ENCODE measurements around the gene SEMA3A. TPM values are rescaled to one million over a fixed set of nuclear protein-coding genes. Genes with fewer than 3 reads are reported as not detected.

The SEMA3A gene
- total RNA-seq, 1 donor from 2014 or later = 56.7 TPM

DNA sequence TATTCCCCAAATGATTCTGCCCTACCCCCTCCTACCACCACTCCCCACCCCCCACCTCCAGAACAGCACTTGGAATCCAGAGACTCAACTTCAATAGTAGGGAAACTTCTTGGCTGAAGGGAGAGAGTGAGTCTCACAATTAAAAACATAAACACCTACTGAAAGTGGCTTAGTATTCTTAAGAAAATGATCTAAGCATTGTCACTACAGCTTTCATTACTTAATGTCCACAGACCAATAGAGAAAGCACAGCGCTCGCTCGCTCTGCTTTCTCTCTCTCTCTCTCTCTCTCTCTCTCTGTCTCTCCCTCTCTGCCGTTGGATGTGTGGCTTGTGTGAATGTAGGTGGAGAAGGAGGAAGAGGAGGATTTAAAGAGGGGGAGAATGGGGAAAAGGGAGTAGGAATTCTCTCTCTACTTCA lies 1.5 kb upstream of the SEMA3A start:
- DNase-seq (ENCODE audit: low read depth in 2 of 2) = peak in 1 of 2 donors; percentile 76

GRCh38 chr7:84195295-84196060 lies 889 bp upstream of the SEMA3A start:
- DNase-seq (ENCODE audit: low read depth in 2 of 2) = peak in 1 of 2 donors; percentile 23

GRCh38 chr7:84193747-84194146 lies 842 bp downstream of the SEMA3A start:
- peak; percentile 26 to 53 for DNase-seq (ENCODE audit: low read depth in 2 of 2)

DNA sequence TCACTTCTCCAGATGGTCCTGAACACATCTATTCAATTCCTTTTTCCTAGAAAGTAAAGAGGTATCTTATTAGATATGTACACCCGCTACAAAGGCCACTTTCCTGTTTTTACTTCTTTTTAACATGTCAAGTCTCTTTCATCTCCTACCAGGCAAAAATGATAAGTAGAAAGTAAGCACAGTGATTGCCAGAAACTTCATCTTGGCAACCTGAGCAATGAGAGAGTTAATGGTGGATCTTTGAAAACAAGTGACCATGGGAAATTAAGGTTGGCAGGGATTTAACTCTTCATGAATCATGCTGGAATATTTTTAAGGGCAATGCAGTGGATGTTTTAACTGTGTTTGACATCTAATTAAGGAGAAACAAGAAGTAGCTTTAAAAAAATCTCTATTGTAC lies 2.7 kb downstream of the SEMA3A start:
- peak; percentile 57 to 68 for DNase-seq (ENCODE audit: low read depth in 2 of 2)

DNA sequence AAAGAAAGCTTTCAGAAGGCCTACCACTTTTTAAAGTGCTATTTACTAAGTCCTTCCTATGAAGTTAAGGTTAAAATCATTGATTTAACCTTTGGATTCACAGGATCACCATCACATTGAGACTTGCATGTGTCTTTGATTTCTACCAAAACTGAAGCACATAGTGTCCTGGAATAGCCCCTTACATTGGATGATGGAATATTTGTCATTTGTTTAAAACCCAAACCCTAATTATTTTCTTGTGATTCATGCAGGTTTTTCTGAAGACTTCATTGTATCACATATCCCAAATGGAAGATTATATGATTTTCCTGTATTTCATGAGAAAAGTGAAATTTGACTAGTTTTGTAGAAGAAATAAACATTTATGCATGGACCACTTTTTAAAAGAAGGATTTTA lies 3.3 kb downstream of the SEMA3A start:
- peak in 1 of 2 donors; percentile 30 for DNase-seq (ENCODE audit: low read depth in 2 of 2)

- DNase-seq (ENCODE audit: low read depth in 2 of 2) = peak; percentile 15 to 54
These were observed 4.4 kb downstream of the SEMA3A start for GRCh38 chr7:84190016-84190705.

DNA sequence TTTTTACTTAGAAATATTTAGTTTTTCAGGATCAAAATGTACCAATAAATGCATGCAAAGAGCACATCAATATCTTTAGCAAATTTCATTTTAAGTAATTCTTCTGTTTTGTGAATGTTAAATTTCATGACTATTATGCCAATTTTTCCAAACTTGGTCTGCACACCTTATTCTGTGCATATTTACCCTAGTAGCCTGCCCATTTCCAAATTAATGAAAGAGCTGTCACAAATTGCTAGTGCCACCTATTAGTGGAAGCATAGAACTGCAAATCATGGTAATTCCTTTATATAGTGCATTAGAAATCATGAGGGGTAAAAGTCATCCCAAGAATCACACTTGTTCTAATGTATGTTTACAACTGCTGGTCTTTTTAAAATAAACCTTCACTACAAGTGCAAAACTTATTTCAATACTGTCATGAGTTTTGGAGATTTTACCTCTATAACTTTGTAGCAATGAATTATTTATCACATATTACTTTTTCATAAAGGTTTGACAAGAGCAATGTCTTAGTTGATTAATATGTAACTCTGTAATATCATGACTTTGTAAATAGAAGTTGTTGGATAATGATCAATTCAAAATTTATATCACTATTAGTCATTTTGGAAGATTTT lies 5.7 kb downstream of the SEMA3A start:
- peak; percentile 56 to 70 for DNase-seq (ENCODE audit: low read depth in 2 of 2)

DNA sequence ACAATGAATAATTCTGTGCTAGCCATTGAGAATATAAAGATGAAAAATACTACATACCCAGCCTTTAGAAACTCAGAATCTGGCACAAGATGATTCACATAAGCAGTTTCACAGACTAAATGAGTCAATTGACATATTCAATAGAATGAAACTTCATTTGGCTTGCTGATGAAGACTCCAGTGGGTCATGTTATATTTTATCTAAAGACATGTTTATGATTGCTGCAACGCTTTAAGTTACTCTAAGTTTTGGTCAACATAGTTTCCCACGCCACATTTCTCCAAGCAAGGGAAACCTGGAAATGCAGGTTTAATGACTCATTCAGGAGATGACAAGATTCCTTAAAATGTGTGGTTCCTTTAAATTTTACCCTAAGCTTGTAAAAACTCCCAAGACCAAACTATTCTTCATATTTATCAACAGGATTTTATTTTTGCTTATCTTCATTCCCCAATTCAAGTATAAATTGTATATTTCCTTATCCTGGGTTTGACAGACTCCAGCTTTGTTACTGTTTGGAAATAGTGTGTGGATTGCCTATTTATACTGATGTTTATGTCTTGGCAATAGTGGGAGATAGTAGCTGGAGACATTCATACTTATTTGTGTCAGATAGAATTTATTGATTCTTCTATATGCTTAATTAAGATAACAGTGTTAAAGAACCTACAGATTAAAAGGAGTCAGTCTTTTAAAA lies 6.6 kb downstream of the SEMA3A start:
- peak; percentile 2 to 86 for DNase-seq (ENCODE audit: low read depth in 2 of 2)

DNA sequence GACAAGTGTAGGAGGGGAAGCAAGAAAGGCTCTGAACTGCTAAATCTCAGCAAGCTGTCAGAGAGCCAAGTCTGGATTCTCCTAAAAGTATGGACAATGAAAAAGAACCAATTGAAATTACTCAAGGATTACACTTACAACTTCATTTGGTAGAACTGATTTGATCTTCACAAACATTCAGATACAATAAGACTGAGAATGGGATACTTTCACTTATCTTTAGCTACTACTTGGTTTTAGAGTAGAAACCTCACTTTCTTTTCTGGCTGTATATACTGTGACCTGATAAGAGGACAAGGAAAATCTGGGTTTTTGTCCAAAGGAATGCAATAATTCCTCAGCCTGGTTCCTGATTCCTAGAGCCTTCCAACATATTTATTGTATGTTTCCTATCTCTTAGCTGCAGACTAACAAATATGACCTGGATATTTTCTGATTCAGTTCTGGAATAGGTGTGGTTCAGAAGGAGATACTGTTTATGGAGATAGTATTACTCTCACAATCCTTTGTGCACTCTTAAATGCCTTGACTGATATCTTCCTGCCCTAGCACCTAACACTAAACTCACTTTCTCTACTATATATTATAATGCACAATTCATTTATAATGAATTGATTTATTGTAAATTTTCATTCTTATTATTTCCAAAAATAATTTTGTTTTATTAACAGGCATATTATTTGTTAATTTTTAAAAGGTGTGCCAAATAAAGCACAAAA lies 7.3 kb downstream of the SEMA3A start:
- DNase-seq (ENCODE audit: low read depth in 2 of 2) = peak; percentile 2 to 27

DNA sequence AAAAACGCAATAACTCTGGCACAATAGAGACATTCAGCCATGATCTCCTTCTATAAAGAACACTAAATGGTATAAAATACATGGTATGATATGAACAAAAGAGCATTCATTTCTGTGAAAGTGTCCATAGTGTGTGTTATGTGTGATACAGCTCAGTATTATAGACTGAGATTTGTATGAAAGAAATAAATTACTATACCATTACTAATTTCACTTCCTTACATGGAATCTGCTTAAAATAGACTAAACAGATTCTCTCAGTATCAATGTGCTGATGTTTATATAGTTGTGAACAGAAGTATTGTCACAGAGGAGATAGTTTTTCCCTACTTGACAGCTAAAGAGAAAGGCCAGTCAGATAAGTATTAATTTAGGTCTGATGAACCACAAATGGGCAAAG lies 10.8 kb downstream of the SEMA3A start:
- no peak for DNase-seq (ENCODE audit: low read depth in 2 of 2)

DNA sequence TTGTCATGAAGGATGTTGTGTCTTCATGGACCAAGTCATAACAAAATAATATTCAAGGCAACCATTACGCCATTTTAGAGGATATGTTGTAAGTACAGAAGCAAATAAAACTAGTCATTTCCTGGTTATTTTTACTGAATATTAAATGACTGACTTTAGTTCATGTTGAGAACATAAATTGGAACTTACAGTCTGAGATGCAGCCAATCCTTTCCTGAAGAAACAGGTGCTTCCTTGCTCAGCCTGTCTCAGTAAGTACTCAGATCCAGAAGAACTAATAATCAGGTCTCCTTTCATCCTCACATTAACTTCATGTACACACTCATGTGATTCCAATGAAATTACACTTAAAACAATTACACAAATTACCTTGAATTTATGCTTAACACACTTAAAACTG lies 12.3 kb downstream of the SEMA3A start:
- peak in 1 of 2 donors; percentile 82 for DNase-seq (ENCODE audit: low read depth in 2 of 2)

DNA sequence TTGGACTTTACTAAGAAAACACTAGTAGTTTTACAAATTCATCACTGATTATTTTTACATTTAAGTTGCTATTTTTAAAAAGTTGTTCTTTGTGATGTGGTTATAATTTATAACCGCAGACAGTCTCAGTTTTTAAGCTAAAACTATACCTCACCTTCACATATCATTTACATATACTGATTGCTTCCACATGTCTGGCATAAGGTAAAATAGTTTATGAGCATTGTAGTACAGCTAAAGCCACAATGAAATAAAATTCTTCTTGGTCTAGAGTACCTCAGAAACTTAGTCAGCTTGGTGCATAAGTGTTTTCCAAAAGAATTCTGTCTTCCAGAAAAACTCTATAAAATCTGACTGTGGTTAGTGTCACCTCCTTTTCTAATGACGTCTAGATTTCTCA lies 13.0 kb downstream of the SEMA3A start:
- DNase-seq (ENCODE audit: low read depth in 2 of 2) = no peak

- DNase-seq (ENCODE audit: low read depth in 2 of 2) = peak in 1 of 2 donors; percentile 40
These were observed 16.7 kb downstream of the SEMA3A start for GRCh38 chr7:84177758-84178412.

DNA sequence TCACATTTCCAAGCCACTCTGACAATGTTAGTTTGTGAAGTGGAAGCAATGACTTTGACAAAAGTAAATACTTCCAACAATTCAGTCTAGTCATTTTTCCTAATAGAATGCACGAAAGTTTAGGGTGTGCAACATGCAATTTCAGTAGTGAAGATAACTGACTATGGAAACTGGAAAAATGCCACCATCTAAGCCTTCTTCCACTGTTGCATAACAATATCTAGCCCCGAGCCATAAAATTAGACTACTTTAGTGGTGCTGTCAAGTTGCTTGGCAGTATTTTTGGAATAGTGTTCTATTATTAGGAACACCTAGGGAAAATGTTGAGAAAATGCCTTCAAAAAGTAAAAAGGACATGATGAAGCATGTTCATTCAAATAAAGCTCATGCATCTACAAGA lies 17.9 kb downstream of the SEMA3A start:
- DNase-seq (ENCODE audit: low read depth in 2 of 2) = peak in 1 of 2 donors; percentile 26

GRCh38 chr7:84175461-84175860 lies 19.1 kb downstream of the SEMA3A start:
- DNase-seq (ENCODE audit: low read depth in 2 of 2) = peak in 1 of 2 donors; percentile 42

GRCh38 chr7:84170646-84171045 lies 23.9 kb downstream of the SEMA3A start:
- no peak for DNase-seq (ENCODE audit: low read depth in 2 of 2)

DNA sequence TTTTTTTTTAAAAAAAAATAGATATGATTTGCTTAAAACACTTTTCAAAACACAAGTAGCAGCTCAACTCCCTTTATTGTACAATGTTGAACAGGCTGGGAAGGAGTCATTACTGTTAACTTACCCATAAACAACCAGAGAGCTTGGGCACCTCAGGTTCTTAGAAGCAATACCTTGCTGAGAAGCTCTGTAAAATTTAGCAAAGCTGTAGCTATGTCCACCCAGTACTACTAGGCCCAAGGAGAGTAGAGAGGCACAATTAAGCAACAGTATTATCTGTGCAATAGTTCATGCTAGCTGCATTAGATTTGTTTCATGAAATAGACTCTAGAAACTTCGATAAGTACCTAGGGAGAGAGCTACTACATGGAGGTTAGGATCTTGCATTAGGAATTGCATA lies 32.0 kb downstream of the SEMA3A start:
- DNase-seq (ENCODE audit: low read depth in 2 of 2) = no peak

- no peak for DNase-seq (ENCODE audit: low read depth in 2 of 2)
These were observed 32.5 kb downstream of the SEMA3A start for GRCh38 chr7:84162125-84162524.

- no peak for DNase-seq (ENCODE audit: low read depth in 2 of 2)
These were observed 33.2 kb downstream of the SEMA3A start for GRCh38 chr7:84161398-84161797.

DNA sequence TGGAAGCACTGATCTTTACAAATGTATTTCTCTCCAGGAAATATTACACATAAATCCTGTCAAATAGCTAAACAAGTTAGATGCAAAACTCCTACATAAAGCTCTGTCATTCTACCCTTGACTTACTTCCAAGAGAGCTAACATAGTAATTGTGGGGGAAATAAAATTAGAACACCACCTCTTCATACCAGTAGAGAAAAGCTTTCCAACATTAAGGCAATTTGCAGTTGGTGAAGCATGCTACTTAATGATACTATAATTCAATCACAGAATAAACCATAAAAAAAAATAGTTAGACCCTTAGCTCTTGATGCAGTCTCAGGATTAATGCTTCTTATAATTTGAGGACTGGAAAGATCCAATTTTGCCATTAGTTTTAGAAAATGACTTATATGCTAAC lies 35.2 kb downstream of the SEMA3A start:
- DNase-seq (ENCODE audit: low read depth in 2 of 2) = no peak

DNA sequence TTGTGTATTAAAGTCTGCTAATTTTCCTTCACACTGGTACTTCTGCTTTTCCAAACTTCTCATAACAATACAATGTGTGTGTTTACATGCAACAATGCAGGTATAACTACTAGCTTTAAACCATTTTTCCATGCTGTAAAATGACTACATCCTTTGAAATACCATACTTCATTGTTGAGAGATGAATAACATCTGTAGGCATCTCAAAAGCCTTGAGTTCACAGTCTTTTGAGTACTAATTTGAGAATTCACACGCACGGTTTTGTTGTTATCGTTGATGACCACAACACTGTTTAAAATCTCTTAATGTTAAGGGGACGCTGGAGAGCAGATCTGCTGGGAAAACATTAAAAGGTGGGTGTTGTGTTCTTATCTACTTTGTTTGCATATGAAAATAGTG lies 37.4 kb downstream of the SEMA3A start:
- DNase-seq (ENCODE audit: low read depth in 2 of 2) = no peak
